ENCODE results near the gene NEUROG1.

Gene NEUROG1

GRCh38 chr5:135561266-135561665 lies 25.5 kb upstream of the NEUROG1 start:
- DNase-seq = no peak

- DNase-seq = peak; percentile 23
Measured at GRCh38 chr5:135560858-135561257, 25.1 kb upstream of the NEUROG1 start.

- no peak for DNase-seq
Measured at GRCh38 chr5:135559354-135559753, 23.6 kb upstream of the NEUROG1 start.

GRCh38 chr5:135557076-135557838 lies 21.5 kb upstream of the NEUROG1 start:
- DNase-seq = no peak

GRCh38 chr5:135556620-135557019 lies 20.9 kb upstream of the NEUROG1 start:
- no peak for DNase-seq

GRCh38 chr5:135555530-135555929 lies 19.8 kb upstream of the NEUROG1 start:
- DNase-seq = no peak

- DNase-seq = no peak
Measured at GRCh38 chr5:135553688-135554462, 18.1 kb upstream of the NEUROG1 start.

GRCh38 chr5:135551593-135552447 lies 16.1 kb upstream of the NEUROG1 start:
- DNase-seq = peak; percentile 19

GRCh38 chr5:135549413-135549812 lies 13.6 kb upstream of the NEUROG1 start:
- no peak for DNase-seq

GRCh38 chr5:135547590-135548254 lies 12.0 kb upstream of the NEUROG1 start:
- no peak for DNase-seq

GRCh38 chr5:135546912-135547311 lies 11.1 kb upstream of the NEUROG1 start:
- DNase-seq = no peak

GRCh38 chr5:135546101-135546500 lies 10.3 kb upstream of the NEUROG1 start:
- no peak for DNase-seq

- no peak for DNase-seq
Measured at GRCh38 chr5:135545099-135545498, 9.3 kb upstream of the NEUROG1 start.

GRCh38 chr5:135543485-135544304 lies 7.9 kb upstream of the NEUROG1 start:
- DNase-seq = no peak

- DNase-seq = no peak
Measured at GRCh38 chr5:135543001-135543484, 7.3 kb upstream of the NEUROG1 start.

GRCh38 chr5:135541807-135542502 lies 6.2 kb upstream of the NEUROG1 start:
- no peak for DNase-seq

GRCh38 chr5:135539430-135540005 lies 3.8 kb upstream of the NEUROG1 start:
- DNase-seq = no peak

- DNase-seq = no peak
Measured at GRCh38 chr5:135538261-135538660, 2.5 kb upstream of the NEUROG1 start.

GRCh38 chr5:135537745-135538144 lies 2.0 kb upstream of the NEUROG1 start:
- no peak for DNase-seq

GRCh38 chr5:135537271-135537670 lies 1.5 kb upstream of the NEUROG1 start:
- no peak for DNase-seq

- no peak for DNase-seq
Measured at GRCh38 chr5:135535420-135535819, 344 bp downstream of the NEUROG1 start.

Measured in T-helper 9 cell (primary cell).